Keratinocyte (primary cell): ENCODE measurements around the gene TEAD3.

Experiments
- CTCF ChIP-seq, 3 experiments: IDR thresholded peaks in 1 of 3; conservative IDR thresholded peaks in 1 of 3; optimal IDR thresholded peaks in 1 of 3; 2 replicates in 2 of 3; 3 replicates in 1 of 3; pipeline versions ENCODE3 to v1.5.1; 2011; ENCODE audit warnings: low read length in 3 of 3, mild to moderate bottlenecking in 3 of 3, moderate library complexity in 2 of 3, control low read depth in 1 of 3, inconsistent platforms in 1 of 3; ENCODE audit not compliant: insufficient read depth in 2 of 3; ENCODE audit errors: extremely low read depth in 1 of 3
- EZH2 ChIP-seq: IDR thresholded peaks from one replicate; pipeline ENCODE4 v1.6.1; 2012; ENCODE audit warnings: inconsistent platforms, mild to moderate bottlenecking, low read length, moderate library complexity

- TF ChIP-seq EZH2 (no peak), CTCF (optimal IDR thresholded peaks at IDR 0.05 in 1 of 3, IDR thresholded peaks at IDR 0.05 in 1 of 3, conservative IDR thresholded peaks at IDR 0.05 in 1 of 3; ENCODE audit: extremely low read depth in 1 of 3, insufficient read depth in 2 of 3, low read length in 3 of 3) (no peak)
Observed at GRCh38 chr6:35473075-35473849, 23.6 kb downstream of the TEAD3 start.
